GM04503 (cell line): ENCODE results near the gene LRRC1.

Experiments
- DNase-seq: peaks from one replicate; pipeline ENCODE4 v3.0.0-alpha.2; 2012; ENCODE audit warnings: low read depth

LRRC1 gene

GRCh38 chr6:53815381-53816119 lies 20.7 kb downstream of the LRRC1 start:
- no peak for DNase-seq

- no peak for DNase-seq
These were observed 24.2 kb downstream of the LRRC1 start for GRCh38 chr6:53818858-53819609.

- DNase-seq, result no peak
These were observed 27.8 kb downstream of the LRRC1 start for GRCh38 chr6:53822401-53823125.

- no peak for DNase-seq
These were observed 29.9 kb downstream of the LRRC1 start for GRCh38 chr6:53824714-53825113.

DNA sequence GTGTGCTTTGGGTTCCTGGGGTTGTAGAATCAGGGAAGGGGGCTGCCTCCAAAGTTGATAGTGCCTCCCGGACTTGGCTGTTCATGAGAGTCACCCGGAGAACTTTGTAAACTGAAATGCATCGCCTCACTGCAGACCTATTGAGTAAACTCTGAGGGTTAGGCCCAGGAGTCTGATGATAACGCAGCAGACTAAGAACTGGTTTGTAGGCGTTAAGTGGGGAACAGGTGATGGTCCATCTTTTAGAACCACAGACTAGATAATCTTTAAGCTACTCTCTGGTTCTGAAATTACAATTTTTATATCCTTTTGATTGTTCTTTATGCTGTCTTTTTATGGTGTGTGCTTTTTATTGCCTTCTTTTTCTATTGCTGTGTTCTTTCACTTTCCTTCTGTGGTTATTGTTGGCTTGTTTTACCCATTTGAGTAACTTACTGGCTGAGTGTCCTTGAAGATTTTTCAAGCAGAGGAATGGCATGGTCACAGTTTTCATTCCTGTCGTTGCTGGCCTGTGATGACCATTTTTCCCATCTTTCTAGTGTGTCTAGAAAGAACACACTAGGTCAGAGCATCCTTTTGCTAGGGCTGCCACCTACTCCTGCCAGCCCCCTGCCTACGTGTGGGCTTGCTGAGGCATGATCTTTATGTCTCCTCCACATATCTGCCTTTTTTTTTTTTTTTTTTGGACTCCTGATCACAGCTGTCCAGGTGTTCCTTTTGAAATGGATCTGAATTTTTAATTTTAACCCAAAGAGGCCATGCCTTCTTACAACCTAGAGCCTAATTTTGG lies 30.9 kb downstream of the LRRC1 start:
- no peak for DNase-seq

DNA sequence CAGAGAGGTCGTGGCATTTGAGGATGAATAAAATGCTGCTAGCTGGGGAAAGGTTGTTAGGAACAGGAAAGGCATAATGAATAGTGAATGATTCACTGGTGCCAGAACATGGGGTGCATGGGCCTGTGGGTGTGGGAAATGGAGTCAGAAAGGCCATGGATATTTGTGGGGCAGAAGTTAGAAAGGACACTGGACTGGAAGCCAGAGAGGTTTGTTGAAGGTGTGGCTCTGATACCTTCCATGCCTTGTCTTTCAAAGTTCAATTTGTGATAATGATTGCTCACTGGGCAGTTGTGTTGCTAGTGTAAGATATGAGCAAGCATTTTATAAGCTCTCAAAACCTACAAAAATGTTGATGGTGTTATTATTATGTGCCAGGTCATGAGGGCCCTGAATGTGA lies 32.7 kb downstream of the LRRC1 start:
- DNase-seq, result no peak

- DNase-seq, result no peak
These were observed 33.4 kb downstream of the LRRC1 start for GRCh38 chr6:53828215-53828614.

- DNase-seq, result no peak
These were observed 34.3 kb downstream of the LRRC1 start for GRCh38 chr6:53828966-53829697.

- DNase-seq, result no peak
These were observed 35.0 kb downstream of the LRRC1 start for GRCh38 chr6:53829698-53830221.

- DNase-seq, result no peak
These were observed 35.6 kb downstream of the LRRC1 start for GRCh38 chr6:53830366-53830765.

DNA sequence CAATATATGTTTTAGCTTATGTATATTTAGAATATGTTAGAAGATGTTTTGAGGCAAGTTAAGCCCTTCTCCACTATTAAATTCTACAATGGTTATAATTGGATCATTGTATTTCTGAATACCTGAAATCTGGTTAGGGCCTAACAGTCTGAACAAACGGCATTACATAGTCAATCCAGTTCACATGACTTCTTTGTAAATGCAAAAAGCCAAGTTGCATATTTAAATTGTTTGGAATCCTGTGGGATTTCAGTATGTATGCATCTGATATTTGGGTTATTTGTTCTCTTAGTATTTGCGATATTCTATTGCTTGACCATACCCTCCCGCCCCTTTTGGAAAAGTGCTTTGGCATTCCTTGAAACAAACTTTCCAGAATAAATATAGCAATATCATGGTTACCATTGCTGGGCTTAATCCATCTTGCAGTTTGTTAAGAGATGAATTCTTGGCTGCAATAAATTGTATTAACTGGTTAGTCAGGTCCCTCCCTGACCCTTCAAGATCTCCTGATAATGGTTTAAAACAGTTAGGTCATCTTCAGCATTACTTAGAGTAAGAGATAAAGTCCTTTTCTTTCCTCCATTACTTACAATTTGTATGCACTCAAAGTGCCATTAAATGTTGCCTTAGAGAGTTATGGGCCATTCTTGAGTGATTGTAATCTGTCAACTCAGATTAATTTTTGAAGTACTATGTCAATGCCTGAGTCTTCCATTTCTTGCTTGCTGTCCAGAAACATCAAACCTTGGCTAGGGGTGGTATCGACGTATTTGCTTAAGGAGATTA lies 36.5 kb downstream of the LRRC1 start:
- no peak for DNase-seq

DNA sequence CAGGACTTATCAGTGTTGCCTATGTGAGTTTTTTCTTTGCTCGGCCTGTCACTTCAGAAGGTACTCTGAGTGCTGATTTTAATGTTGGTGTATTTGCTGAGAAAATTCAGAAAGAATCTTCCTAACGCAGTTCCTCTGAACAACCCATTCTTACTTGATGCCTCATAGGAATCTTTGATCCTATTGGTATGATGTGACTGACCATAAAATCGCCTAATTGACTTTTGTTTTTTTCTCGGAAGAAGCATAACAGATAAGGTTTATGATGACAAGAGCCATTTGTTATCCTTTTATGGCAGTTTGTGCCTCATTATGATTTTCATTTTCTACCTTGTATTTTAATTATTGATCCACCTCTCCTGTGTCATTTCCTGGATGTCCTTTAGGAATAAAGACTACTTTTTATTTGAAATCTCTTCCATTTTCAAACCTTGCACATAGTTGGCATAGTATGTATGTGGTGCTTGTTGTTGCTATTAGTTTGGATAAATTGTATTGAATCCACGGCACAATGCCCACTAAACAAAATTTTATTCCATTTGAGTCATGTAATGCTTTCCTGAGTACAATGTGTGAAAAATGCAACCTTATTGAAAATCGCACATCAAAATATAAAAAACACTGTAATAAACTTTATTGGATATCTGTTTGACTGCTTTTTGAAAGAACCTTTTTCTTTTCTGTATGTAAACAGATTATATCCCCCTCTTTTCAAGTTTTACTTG lies 37.3 kb downstream of the LRRC1 start:
- no peak for DNase-seq

DNA sequence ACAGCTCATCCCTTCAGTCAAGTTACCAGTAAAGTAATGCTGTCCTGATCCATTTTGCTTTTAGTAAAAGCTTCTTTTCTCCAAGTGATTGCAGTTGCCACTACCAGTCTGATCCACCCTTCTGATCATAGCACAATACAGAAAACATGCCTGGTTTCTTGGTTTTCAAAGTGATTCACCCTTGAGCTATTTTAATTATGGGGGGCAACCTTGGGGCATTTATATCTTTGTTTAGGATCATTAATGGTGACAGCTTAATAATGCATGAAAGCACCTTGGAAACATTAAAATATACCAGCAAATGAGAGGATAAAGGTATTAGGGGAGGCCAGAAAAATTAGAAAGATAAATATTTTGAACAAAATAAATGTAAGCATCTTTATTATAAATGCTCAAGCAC lies 38.4 kb downstream of the LRRC1 start:
- no peak for DNase-seq

DNA sequence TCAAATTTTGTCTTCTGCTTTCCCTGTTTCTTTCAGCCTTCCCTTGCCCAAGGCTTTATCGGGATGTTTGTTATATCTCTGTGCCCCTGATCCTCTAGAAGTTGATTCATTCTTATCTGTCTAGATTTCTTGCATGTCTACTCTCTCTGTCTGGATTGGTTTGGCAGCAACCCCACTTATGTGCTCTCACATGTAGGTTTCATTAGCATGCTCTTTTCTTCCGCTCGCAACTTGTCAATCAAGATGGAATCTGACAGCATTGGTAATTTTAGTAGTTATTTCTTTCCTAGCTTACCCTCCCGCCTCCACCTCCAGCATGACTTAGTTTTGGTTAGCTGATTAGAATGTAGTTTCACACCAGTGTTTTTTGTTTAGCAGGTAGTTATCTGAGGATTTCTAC lies 39.3 kb downstream of the LRRC1 start:
- no peak for DNase-seq

DNA sequence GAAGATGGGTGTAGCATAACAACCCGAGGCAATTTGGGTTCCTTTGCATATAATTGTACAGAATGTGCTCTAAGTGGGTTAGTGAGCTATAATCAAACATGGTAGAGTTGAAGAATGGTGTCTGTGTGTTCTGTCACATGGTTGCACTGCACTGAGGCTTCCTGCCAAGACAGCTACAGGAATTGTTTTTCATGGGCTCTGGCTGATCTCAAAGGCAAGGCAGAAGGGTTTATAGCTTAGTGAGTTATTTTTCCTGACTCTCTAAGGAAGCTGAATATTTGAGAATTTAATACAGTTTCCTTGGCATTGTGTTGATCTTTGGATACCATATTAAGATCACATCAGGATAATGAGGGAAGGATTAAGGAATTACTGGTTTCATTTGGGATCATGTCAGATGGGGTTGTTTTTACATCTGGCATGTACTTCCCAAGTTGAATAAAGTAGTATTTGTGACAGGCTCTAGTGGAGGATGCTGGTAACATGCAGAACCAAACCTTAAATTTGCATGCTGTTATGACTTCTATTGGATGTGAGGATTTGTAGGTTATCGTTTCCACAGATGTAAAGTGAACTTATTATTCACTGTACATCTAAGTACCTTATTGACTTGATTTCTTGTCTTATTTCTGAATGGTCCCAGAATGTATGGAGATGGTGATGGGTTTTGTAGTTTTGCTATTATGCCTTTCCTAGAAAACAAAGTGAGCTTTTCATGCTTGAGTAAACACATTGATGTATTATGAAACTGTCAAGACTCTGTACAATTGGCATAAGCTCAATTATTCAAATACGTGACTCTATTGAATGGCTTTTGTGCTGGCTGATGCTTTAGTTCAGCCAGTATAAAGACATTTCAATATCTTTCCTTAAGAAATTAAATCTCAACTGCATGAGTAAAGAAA lies 43.3 kb downstream of the LRRC1 start:
- no peak for DNase-seq

- DNase-seq, result no peak
These were observed 45.2 kb downstream of the LRRC1 start for GRCh38 chr6:53840027-53840426.

DNA sequence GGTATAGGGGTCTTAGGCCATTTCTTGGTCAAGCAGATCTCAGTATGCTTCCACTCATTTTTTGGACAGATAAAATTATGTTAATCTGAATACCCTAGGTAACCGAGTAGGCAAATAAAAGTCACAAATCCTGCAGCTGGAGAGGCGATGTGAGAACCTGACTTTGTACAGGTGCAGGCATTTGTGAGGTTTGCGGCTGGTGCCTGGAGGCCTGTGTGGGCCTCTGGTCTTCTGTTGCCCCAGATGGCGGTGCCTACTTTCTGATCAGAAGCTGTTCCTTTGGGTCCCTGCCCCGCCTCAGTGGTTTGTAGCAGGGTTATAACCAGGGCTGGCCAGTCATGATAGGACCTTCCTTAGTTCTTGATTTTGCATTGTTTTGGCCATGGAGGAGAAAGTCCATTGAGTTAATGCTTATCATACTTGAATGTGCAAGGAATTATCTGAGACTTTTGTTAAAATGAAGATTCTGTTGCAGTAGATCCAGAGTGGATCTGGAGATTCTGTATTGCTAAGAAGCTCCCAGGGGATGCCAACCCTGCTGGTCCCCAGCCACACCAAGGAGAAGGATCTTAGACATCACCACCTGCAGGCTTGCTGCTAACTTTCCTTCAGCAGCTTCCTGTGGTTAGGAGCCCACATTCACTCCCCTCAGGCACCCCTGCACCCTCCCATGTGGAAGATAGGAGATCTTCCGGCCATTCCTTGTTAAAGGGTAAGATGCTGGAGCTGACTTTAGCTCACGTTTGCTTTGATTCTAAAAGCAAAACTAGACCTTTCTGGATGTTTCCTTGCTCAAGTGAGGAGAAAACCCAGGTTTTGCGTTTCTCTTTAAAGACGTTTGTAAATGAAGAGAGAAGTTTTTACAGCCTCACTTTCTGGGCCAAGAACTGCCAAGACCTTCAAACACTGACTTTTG lies 50.7 kb downstream of the LRRC1 start:
- no peak for DNase-seq

- DNase-seq, result no peak
These were observed 51.4 kb downstream of the LRRC1 start for GRCh38 chr6:53846250-53846649.
